ENCODE measurements around the gene WBP2.
"Not testable (repeated sequence)": the region's sequence is repeated elsewhere in the genome, so short reads cannot be mapped to it uniquely, and the experiment has no call there.

Gene WBP2

GRCh38 chr17:75815399-75815798 is 39.7 kb downstream of the WBP2 start:
- DNase-seq (ENCODE audit: low read depth), result no peak
- no peak overlapping the region for H3K4me3 ChIP-seq (ENCODE audit: low read depth, low read length)
- TF ChIP-seq, protein P1, sequence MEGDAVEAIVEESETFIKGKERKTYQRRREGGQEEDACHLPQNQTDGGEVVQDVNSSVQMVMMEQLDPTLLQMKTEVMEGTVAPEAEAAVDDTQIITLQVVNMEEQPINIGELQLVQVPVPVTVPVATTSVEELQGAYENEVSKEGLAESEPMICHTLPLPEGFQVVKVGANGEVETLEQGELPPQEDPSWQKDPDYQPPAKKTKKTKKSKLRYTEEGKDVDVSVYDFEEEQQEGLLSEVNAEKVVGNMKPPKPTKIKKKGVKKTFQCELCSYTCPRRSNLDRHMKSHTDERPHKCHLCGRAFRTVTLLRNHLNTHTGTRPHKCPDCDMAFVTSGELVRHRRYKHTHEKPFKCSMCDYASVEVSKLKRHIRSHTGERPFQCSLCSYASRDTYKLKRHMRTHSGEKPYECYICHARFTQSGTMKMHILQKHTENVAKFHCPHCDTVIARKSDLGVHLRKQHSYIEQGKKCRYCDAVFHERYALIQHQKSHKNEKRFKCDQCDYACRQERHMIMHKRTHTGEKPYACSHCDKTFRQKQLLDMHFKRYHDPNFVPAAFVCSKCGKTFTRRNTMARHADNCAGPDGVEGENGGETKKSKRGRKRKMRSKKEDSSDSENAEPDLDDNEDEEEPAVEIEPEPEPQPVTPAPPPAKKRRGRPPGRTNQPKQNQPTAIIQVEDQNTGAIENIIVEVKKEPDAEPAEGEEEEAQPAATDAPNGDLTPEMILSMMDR (IDR thresholded peaks at IDR 0.05; ENCODE audit: insufficient read depth, low read depth, low read length, missing control alignments), result no peak

DNA sequence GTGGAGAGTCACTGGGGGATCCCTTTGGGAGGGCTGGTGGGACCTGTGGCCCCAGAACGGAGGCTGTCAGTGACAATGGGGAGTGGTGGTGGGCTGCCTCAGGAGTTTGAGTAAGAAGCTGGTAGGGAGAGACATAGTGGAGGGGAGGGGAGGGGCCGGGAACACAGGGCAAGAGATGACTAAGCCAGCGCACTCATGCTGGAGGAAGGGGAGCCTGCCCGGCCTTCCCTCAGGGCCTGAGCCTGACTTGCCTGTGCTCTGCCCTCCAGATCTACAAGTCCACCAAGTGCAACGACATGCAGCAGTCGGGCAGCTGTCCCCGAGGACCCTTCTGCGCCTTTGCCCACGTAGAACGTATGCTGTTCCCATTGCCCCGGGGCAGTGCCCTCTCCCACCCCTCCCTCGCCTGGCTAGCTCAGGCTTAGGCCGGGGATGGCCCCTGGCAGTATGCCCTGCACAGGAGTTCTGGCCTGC is 40.2 kb downstream of the WBP2 start:
- DNase-seq (ENCODE audit: low read depth), result no peak
- TF ChIP-seq, protein P1 (IDR thresholded peaks at IDR 0.05; ENCODE audit: insufficient read depth, low read depth, low read length, missing control alignments), result no peak
- H3K4me3 ChIP-seq (ENCODE audit: low read depth, low read length), result no peak overlapping the region

DNA sequence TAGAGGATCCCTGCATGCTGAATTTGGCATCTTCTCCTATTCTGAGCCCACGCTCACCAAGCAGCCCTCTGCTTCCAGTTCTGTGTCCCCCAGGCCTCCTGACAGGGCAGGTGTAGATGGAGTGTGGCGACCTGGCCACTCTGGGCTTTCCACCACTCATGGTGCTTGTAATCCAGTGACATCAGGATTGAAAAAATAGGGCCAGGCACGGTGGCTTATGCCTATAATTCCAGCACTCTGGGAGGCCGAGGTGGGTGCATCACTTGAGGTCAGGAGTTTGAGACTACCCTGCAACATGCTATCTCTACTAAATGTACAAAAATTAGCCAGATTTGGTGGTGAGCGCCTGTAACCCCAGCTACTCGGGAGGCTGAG is 41.1 kb downstream of the WBP2 start:
- DNase-seq (ENCODE audit: low read depth), result no peak
- TF ChIP-seq, protein P1 (IDR thresholded peaks at IDR 0.05; ENCODE audit: insufficient read depth, low read depth, low read length, missing control alignments), result no peak
- no peak overlapping the region for H3K4me3 ChIP-seq (ENCODE audit: low read depth, low read length)

- TF ChIP-seq, protein P1 (IDR thresholded peaks at IDR 0.05; ENCODE audit: insufficient read depth, low read depth, low read length, missing control alignments), result no peak
- no peak for DNase-seq (ENCODE audit: low read depth)
- no peak overlapping the region for H3K4me3 ChIP-seq (ENCODE audit: low read depth, low read length)
These were observed 41.8 kb downstream of the WBP2 start for GRCh38 chr17:75813081-75814020.

- no peak overlapping the region for H3K4me3 ChIP-seq (ENCODE audit: low read depth, low read length)
- TF ChIP-seq, protein P1 (IDR thresholded peaks at IDR 0.05; ENCODE audit: insufficient read depth, low read depth, low read length, missing control alignments), result no peak
- DNase-seq (ENCODE audit: low read depth), result no peak
These were observed 42.8 kb downstream of the WBP2 start for GRCh38 chr17:75812096-75813013.

- H3K4me3 ChIP-seq (ENCODE audit: low read depth, low read length), result no peak overlapping the region
- no peak for DNase-seq (ENCODE audit: low read depth)
- TF ChIP-seq, protein P1 (IDR thresholded peaks at IDR 0.05; ENCODE audit: insufficient read depth, low read depth, low read length, missing control alignments), result no peak
These were observed 44.0 kb downstream of the WBP2 start for GRCh38 chr17:75811174-75811573.

DNA sequence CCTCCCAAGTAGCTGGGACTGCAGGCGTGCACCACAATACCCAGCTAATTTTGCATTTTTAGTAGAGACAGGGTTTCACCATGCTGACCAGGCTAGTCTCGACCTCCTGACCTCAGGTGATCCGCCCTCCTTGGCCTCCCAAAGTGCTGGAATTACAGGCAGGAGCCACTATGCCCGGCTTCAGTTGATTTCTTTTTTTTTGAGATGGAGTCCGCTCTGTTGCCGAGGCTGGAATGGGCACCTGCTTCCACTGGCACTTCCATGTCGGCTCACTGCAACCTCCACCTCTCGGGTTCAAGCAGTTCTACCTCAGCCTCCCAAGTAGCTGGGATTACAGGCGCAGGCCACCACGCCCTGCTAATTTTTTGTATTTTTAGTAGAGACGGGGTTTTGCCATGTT is 44.4 kb downstream of the WBP2 start:
- DNase-seq (ENCODE audit: low read depth); H3K4me3 ChIP-seq (ENCODE audit: low read depth, low read length): not testable (repeated sequence)
